NCI-H69 (cell line): ENCODE measurements around the gene OR1D5.
"Not testable (repeated sequence)": the region's sequence is repeated elsewhere in the genome, so short reads cannot be mapped to it uniquely, and the experiment has no call there.

ENCODE experiments used
- DNase-seq: peaks from one replicate; lab custom pipeline; 2025; lab: John Stamatoyannopoulos, UW

OR1D5 gene

GRCh38 chr17:3032258-3033247, 30.9 kb downstream of the OR1D5 start:
- no peak for DNase-seq

- not testable (repeated sequence) for DNase-seq
Measured at GRCh38 chr17:3030852-3031470, 32.4 kb downstream of the OR1D5 start.

GRCh38 chr17:3030096-3030495, 33.3 kb downstream of the OR1D5 start:
- DNase-seq, result no peak

- no peak for DNase-seq
Measured at GRCh38 chr17:3029213-3029913, 34.0 kb downstream of the OR1D5 start.

GRCh38 chr17:3027786-3028532, 35.4 kb downstream of the OR1D5 start:
- no peak for DNase-seq

- DNase-seq, result no peak
Measured at GRCh38 chr17:3026856-3027751, 36.3 kb downstream of the OR1D5 start.

GRCh38 chr17:3026125-3026855, 37.1 kb downstream of the OR1D5 start:
- no peak for DNase-seq

GRCh38 chr17:3025421-3026124, 37.8 kb downstream of the OR1D5 start:
- no peak for DNase-seq

GRCh38 chr17:3024346-3024745, 39.1 kb downstream of the OR1D5 start:
- DNase-seq, result no peak

- DNase-seq, result no peak
Measured at GRCh38 chr17:3022197-3022596, 41.2 kb downstream of the OR1D5 start.

GRCh38 chr17:3020381-3020780, 43.0 kb downstream of the OR1D5 start:
- no peak for DNase-seq

- no peak for DNase-seq
Measured at GRCh38 chr17:3019761-3020160, 43.6 kb downstream of the OR1D5 start.

- DNase-seq, result no peak
Measured at GRCh38 chr17:3017936-3018335, 45.5 kb downstream of the OR1D5 start.

- no peak for DNase-seq
Measured at GRCh38 chr17:3015890-3016289, 47.5 kb downstream of the OR1D5 start.

GRCh38 chr17:3012926-3013581, 50.4 kb downstream of the OR1D5 start:
- peak; percentile 41 for DNase-seq
